GM23338 (cell line): ENCODE measurements around the gene NNMT. TPM values are rescaled to one million over a fixed set of nuclear protein-coding genes. Genes with fewer than 3 reads are reported as not detected.

Source experiments
- ATAC-seq: fragments of 200-7000 bp; cut with Tn5 transposase; 3 replicates; pipeline ENCODE4 v1.9.1; 2020
- DNase-seq: peaks from one replicate; pipeline ENCODE4 v3.0.0-alpha.2; 2015; ENCODE audit warnings: low spot score
- H2AFZ ChIP-seq: fragments of 200-600 bp; sonication (generic); 2 replicates; pipeline ENCODE4 v1.8.0; 2016; ENCODE audit warnings: antibody characterized with exemption, mild to moderate bottlenecking, moderate library complexity
- H3F3A ChIP-seq: fragments of 200-600 bp; sonication (generic); replicated peaks from 2 replicates; pipeline ENCODE4 v1.8.0; 2017; ENCODE audit warnings: antibody characterized with exemption, mixed run types, low read depth
- H3K27ac ChIP-seq: fragments of 200-600 bp; sonication (generic); 2 replicates; pipeline ENCODE4 v1.6.1; 2016; ENCODE audit warnings: low read depth
- H3K27me3 ChIP-seq: fragments of 200-600 bp; sonication (generic); 2 replicates; pipeline ENCODE4 v1.8.0; 2016; ENCODE audit warnings: mild to moderate bottlenecking, mixed run types, moderate library complexity; ENCODE audit not compliant: insufficient read depth
- H3K36me3 ChIP-seq: fragments of 200-600 bp; sonication (generic); 2 replicates; pipeline ENCODE4 v1.8.0; 2016; ENCODE audit warnings: mild to moderate bottlenecking; ENCODE audit not compliant: insufficient read depth
- H3K4me1 ChIP-seq: fragments of 200-600 bp; sonication (generic); 2 replicates; pipeline ENCODE4 v1.8.0; 2016; ENCODE audit warnings: mild to moderate bottlenecking, moderate library complexity; ENCODE audit not compliant: insufficient read depth
- H3K4me2 ChIP-seq: fragments of 200-600 bp; sonication (generic); 2 replicates; pipeline ENCODE4 v1.7.1; 2017; ENCODE audit warnings: mixed run types
- H3K4me3 ChIP-seq: fragments of 200-600 bp; sonication (generic); 2 replicates; pipeline ENCODE4 v1.6.1; 2016; ENCODE audit warnings: mixed run types
- H3K79me2 ChIP-seq: fragments of 200-600 bp; sonication (generic); replicated peaks from 2 replicates; pipeline ENCODE4 v1.8.0; 2017; ENCODE audit warnings: mild to moderate bottlenecking; ENCODE audit not compliant: insufficient read depth
- H3K9me2 ChIP-seq: fragments of 200-600 bp; sonication (generic); 2 replicates; pipeline ENCODE4 v1.8.0; 2017; ENCODE audit not compliant: insufficient read depth
- H4K20me1 ChIP-seq: fragments of 200-600 bp; sonication (generic); replicated peaks from 2 replicates; pipeline ENCODE4 v1.8.0; 2017; ENCODE audit warnings: mild to moderate bottlenecking; ENCODE audit not compliant: insufficient read depth
- H3K27ac Mint-ChIP-seq: 2 replicates; pipeline ENCODE4 v1.8.0; 2020; ENCODE audit warnings: inconsistent platforms, mild to moderate bottlenecking, moderate library complexity, mixed read lengths
- H3K27me3 Mint-ChIP-seq: 3 replicates; pipeline ENCODE4 v1.8.0; 2022; ENCODE audit warnings: low read depth, mild to moderate bottlenecking, moderate library complexity, mixed read lengths, inconsistent platforms; ENCODE audit not compliant: insufficient read depth, poor library complexity
- H3K36me3 Mint-ChIP-seq: 3 replicates; pipeline ENCODE4 v1.8.0; 2021; ENCODE audit warnings: low read depth, mild to moderate bottlenecking, inconsistent platforms, moderate library complexity, mixed read lengths
- H3K4me1 Mint-ChIP-seq: 3 replicates; pipeline ENCODE4 v1.8.0; 2020; ENCODE audit warnings: mild to moderate bottlenecking, inconsistent platforms, mixed read lengths
- H3K4me3 Mint-ChIP-seq: 3 replicates; pipeline ENCODE4 v1.8.0; 2021; ENCODE audit warnings: moderate library complexity, mild to moderate bottlenecking, inconsistent platforms, mixed read lengths
- H3K9me3 Mint-ChIP-seq: 3 replicates; pipeline ENCODE4 v1.8.0; 2020; ENCODE audit warnings: moderate library complexity, mild to moderate bottlenecking, inconsistent platforms, mixed read lengths
- CREB1 ChIP-seq: fragments of 250-450 bp; sonication (Bioruptor Pico); IDR thresholded peaks from 2 replicates; pipeline ENCODE4 v1.5.0; 2020; ENCODE audit warnings: low read depth, mild to moderate bottlenecking, moderate library complexity
- CTCF ChIP-seq, 2 experiments: fragments of 200-600 bp in 1 of 2; sonication (generic) in 1 of 2; conservative IDR thresholded peaks; 2 replicates each; pipeline versions ENCODE4 v1.5.1 to v1.6.1; 2016 to 2017; ENCODE audit warnings: antibody characterized with exemption in 2 of 2, low read depth in 2 of 2, mild to moderate bottlenecking in 2 of 2, moderate library complexity in 1 of 2
- ETS1 ChIP-seq: IDR thresholded peaks from 2 replicates; pipeline ENCODE4 v1.6.1; 2016; ENCODE audit warnings: antibody characterized with exemption
- EZH2 ChIP-seq: fragments of 200-600 bp; sonication (generic); IDR thresholded peaks from one replicate; pipeline ENCODE4 v1.8.0; 2017; ENCODE audit warnings: antibody characterized with exemption, mild to moderate bottlenecking, low read depth; ENCODE audit not compliant: unreplicated experiment
- EZH2phosphoT487 ChIP-seq: fragments of 200-600 bp; sonication (generic); IDR thresholded peaks from one replicate; pipeline ENCODE4 v1.8.1; 2018; ENCODE audit warnings: antibody characterized with exemption; ENCODE audit not compliant: unreplicated experiment
- JUNB ChIP-seq: IDR thresholded peaks from one replicate; pipeline ENCODE4 v1.6.1; 2016; ENCODE audit warnings: antibody characterized with exemption; ENCODE audit not compliant: unreplicated experiment
- NANOG ChIP-seq: IDR thresholded peaks from 2 replicates; pipeline ENCODE4 v1.6.1; 2016; ENCODE audit warnings: antibody characterized with exemption, borderline replicate concordance
- POLR2AphosphoS5 ChIP-seq: IDR thresholded peaks from 2 replicates; pipeline ENCODE4 v1.6.1; 2016; ENCODE audit warnings: antibody characterized with exemption, low read depth
- REST ChIP-seq: IDR thresholded peaks from one replicate; pipeline ENCODE4 v1.6.1; 2018; ENCODE audit warnings: antibody characterized with exemption; ENCODE audit not compliant: unreplicated experiment
- STAT1 ChIP-seq: IDR thresholded peaks from one replicate; pipeline ENCODE4 v1.6.1; 2016; ENCODE audit warnings: antibody characterized with exemption; ENCODE audit not compliant: unreplicated experiment
- ZNF114 ChIP-seq: fragments of 250-450 bp; sonication (Bioruptor Pico); IDR thresholded peaks from 2 replicates; pipeline ENCODE4 v1.5.0; 2020; ENCODE audit warnings: mild to moderate bottlenecking, moderate library complexity
- ZNF331 ChIP-seq: fragments of 250-450 bp; sonication (Bioruptor Pico); IDR thresholded peaks from 2 replicates; pipeline ENCODE4 v1.5.0; 2020; ENCODE audit warnings: low read depth, mild to moderate bottlenecking, moderate library complexity
- ZNF462 ChIP-seq: fragments of 250-450 bp; sonication (Bioruptor Pico); IDR thresholded peaks from 2 replicates; pipeline ENCODE4 v1.5.0; 2020; ENCODE audit warnings: mild to moderate bottlenecking, moderate library complexity
- polyA plus RNA-seq: library from polyadenylated mRNA; unstranded; fragments of >200 nt; fragmentation: Nextera tagmentation; extraction: Ambion mirVana; gene quantifications from 2 replicates; pipeline ENCODE4 v1.2.1, GENCODE V29; 2016
- total RNA-seq: library from RNA; depleted of rRNA; stranded (reverse); fragments of >200 nt; shearing (Covaris generic); gene quantifications from 2 replicates; pipeline ENCODE4 v1.2.3, GENCODE V29; 2014

Gene NNMT
- total and polyA plus RNA-seq, 2 experiments from 2014 or later = 0.40 TPM; not detected in 1

- H3K4me1 ChIP-seq = peaks cover 6% of the 10 kb centered on the region
- H3K27ac ChIP-seq = no peak overlapping the region
- no peaks in the 10 kb centered on the region for H3K9me2 ChIP-seq
- Mint-ChIP-seq H3K27ac (no peak overlapping the region), H3K4me1 (peaks cover 17% of the 10 kb centered on the region), H3K27me3 (peaks cover 5% of the 10 kb centered on the region), H3K4me3 (no peak overlapping the region), H3K36me3 (no peaks in the 10 kb centered on the region), H3K9me3 (no peaks in the 10 kb centered on the region)
- H3K36me3 ChIP-seq = no peaks in the 10 kb centered on the region
- H4K20me1 ChIP-seq = no peaks in the 10 kb centered on the region
- no peaks in the 10 kb centered on the region for H3F3A ChIP-seq
- TF ChIP-seq POLR2AphosphoS5 (no peak), EZH2phosphoT487 (no peak), ETS1 (no peak), EZH2 (no peak), ZNF114 (no peak), CREB1 (CRISPR knock-in tag) (no peak), JUNB (no peak), ZNF462 (CRISPR knock-in tag) (no peak), NANOG (no peak), ZNF331 (CRISPR knock-in tag) (no peak), CTCF (conservative IDR thresholded peaks at IDR 0.05; ENCODE audit: low read depth in 2 of 2) (no peak), REST (no peak), STAT1 (no peak)
- H3K27me3 ChIP-seq = no peaks in the 10 kb centered on the region
- H3K4me3 ChIP-seq = no peak overlapping the region
- H3K4me2 ChIP-seq = no peak overlapping the region
- no peaks in the 10 kb centered on the region for H3K79me2 ChIP-seq
- DNase-seq (no peak), ATAC-seq (no peak)
- no peak overlapping the region for H2AFZ ChIP-seq
Measured at GRCh38 chr11:114258696-114259095, 37.5 kb upstream of the NNMT start.
